Skeletal muscle cell (primary cell): ENCODE measurements around the gene BLOC1S1.
"Not testable (repeated sequence)": the region's sequence is repeated elsewhere in the genome, so short reads cannot be mapped to it uniquely, and the experiment has no call there.

Experiments used
- DNase-seq: peaks from one replicate; pipeline ENCODE4 v3.0.0-alpha.2; 2010; ENCODE audit warnings: low read depth
- H3K4me3 ChIP-seq: 2 replicates; pipeline ENCODE4 v1.5.1; 2011; ENCODE audit warnings: low read depth, mild to moderate bottlenecking, control low read depth, low read length, moderate library complexity

The BLOC1S1 gene

GRCh38 chr12:55738123-55739024, 22.5 kb downstream of the BLOC1S1 start:
- H3K4me3 ChIP-seq = peak overlapping the region; percentile 85
- no peak for DNase-seq

DNA sequence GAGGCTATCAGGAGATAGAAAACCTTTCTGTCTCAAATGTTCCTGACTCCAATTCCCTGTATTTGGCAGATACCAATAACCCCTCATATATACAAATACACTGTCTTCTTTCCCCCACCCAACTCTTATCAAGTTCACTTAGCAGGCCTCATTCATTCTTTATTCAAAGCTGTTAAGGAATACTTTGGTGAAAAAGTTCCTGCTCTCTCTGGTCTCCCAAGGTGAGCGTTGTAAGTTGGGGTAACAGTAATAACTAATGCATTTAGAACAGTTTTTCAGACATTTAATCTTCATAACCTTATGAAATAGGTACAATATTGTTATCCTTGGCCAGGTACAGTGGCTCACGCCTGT, 23.2 kb downstream of the BLOC1S1 start:
- H3K4me3 ChIP-seq = peak overlapping the region; percentile 85
- no peak for DNase-seq

GRCh38 chr12:55741931-55742680, 26.3 kb downstream of the BLOC1S1 start:
- H3K4me3 ChIP-seq = peak overlapping the region; percentile 47

DNA sequence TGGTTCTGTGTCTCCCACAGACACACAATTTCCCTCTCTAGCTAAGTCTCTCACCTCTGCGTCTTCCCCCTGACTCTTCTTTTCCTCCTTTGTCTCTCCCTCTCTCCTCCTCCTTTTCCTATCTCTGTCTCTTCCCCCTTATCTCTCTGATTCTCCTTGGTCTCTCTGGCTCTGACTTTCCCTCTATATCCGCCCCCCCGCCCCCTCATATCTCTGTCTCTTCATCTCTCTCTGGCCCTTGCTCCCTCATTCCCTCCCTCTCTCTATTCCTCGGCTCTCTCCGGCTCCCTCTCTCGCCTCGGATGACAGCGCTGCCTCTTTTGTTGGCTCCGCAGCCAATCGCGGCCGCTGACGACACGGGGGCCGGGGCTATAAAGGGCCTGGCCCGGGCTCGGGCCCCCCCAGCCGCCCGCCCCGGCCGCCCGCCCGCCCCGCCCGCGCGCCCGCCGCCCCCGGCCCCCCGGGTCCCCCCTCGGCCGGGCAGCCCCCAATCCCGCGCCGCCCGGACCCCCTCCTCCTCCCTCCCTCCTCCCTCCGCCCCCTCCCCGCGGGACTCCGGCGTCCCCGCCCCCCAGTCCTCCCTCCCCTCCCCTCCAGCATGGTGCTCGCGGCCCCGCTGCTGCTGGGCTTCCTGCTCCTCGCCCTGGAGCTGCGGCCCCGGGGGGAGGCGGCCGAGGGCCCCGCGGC, 27.0 kb downstream of the BLOC1S1 start, which contains the start of gene GDF11:
Gene GDF11, plus strand, starts transcription at position 404 of the 687 bp plus-strand sequence. Its CDS starts 195 bp downstream, at position 599.
- DNase-seq = no peak
- H3K4me3 ChIP-seq = peak within 1 kb of the TSS; percentile 73

More at GRCh38 chr12:55741931-55742680, 26.3 kb downstream of the BLOC1S1 start:
- DNase-seq = no peak

GRCh38 chr12:55743406-55744339, 27.8 kb downstream of the BLOC1S1 start:
- peak overlapping the region; percentile 73 for H3K4me3 ChIP-seq
- DNase-seq = no peak

GRCh38 chr12:55744340-55745030, 28.6 kb downstream of the BLOC1S1 start:
- DNase-seq = no peak
- peak overlapping the region; percentile 73 for H3K4me3 ChIP-seq

DNA sequence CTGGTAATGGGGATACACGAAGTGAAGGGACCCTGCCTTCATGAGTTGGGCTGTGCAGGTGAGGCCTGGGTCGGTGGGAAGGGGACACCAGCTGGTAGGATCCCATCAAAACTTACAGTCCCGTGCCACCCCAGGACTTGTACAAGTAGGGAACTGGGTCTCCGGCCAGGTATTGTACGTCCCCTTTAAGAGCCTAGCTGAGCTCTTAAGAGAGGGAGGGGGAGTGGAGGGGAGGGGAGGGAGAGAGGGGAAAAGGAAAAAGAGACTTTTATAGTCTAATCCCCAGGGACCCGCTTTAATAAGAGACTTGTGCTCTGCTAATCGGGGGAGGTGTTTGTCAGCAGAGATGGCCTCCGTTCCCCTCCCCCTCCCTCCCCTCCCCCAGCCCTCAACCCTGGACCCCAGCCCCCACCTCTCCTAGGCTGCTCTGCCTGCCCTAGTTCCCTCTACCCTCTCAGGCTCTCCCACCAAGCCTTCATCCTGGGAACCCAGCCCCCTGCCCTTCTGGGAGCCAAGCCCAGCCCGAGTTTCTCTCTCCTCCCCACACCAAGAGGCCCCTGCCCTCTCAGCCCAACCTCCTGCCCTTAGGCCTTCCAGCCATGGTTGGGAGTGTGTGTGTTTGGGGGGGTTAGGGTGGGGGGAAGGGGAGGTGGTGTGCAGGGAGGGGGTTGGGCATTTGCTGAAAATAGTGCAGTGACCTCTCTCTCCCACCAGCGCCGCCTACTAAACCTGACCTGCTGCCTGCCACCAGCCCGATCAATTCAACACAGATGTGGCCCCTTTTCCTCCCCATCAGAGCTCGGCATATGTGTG, 29.7 kb downstream of the BLOC1S1 start:
- H3K4me3 ChIP-seq = peak overlapping the region; percentile 73
- no peak for DNase-seq

DNA sequence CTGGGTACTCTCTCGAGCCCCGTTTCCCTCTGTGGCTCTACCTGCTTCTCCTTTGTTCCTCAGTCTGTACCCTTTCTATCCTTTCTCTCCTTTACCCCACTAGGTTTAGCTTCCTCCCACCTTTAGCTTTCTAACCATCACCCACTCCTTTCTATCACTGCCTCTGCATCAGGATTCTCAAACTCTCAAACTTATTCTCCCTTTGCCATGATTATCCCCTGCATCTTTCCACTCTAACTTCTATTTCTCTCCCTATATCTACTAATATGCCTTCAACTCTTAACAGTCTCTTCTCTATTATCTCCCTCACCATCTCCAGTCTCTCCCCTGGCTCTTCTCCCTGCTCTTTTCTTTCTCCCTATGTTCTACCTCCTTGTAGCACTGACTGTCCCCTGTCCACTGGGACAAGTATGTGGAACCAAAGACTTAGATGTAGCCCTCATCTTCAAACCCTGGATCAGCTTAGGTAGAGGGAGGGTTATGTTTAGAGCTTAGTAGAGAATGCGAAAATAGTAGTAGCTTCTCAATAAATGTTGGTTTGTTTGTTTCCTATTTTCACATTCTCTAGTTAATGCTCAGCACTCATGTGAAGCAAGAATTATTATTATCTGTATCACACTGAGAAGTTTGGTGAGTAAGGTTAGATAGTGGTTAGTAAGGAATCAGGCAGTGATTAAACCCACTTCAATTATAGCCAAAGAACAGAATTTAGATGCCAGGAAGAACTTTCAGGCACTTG, 30.5 kb downstream of the BLOC1S1 start:
- no peak overlapping the region for H3K4me3 ChIP-seq
- DNase-seq = no peak

GRCh38 chr12:55746913-55747231, 31.0 kb downstream of the BLOC1S1 start:
- no peak for DNase-seq

DNA sequence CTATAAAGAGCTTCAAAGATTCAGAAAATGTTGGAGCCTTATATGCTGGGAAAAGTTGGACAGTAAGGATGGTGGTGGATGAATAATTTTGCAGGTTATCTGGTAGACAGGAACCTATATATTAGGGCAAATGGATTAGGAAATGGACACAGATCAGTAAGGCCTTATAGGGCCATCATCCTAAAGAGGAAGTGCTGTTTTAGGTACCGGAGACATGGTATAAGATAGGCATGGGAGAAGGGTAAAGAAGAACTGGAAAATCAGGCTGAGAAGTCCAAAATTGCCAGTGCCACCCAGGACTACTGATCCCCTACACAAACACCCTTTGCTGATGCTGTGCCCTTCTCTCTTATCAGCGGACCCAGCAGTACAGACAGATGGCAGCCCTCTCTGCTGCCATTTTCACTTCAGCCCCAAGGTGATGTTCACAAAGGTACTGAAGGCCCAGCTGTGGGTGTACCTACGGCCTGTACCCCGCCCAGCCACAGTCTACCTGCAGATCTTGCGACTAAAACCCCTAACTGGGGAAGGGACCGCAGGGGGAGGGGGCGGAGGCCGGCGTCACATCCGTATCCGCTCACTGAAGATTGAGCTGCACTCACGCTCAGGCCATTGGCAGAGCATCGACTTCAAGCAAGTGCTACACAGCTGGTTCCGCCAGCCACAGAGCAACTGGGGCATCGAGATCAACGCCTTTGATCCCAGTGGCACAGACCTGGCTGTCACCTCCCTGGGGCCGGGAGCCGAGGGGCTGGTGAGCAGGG, 32.6 kb downstream of the BLOC1S1 start:
- DNase-seq = no peak
- H3K4me3 ChIP-seq = no peak overlapping the region

More at GRCh38 chr12:55746913-55747231, 31.0 kb downstream of the BLOC1S1 start:
- no peak overlapping the region for H3K4me3 ChIP-seq

- no peak for DNase-seq
- H3K4me3 ChIP-seq = no peak overlapping the region
Observed at GRCh38 chr12:55755246-55755645, 39.4 kb downstream of the BLOC1S1 start.

DNA sequence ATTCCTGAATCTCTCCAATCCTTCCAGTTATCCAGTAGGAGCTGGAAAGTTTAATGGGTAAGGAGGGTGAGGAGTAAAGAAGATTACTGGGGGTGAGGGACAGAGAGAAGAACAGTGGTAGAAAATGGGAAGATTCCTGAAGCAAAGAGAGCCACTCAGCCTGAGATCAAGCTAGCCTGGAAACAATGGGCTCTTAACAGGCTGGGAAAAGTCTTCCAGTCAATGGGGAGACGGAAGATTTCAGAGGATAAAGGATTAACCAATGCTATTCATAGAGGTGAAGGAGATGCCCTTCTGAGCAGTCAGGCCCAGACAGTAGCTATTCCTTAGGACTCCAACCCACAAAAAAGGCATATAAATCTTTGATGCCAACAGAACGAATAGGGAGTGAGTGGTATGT, 41.9 kb downstream of the BLOC1S1 start:
- H3K4me3 ChIP-seq = no peak overlapping the region
- DNase-seq = no peak

DNA sequence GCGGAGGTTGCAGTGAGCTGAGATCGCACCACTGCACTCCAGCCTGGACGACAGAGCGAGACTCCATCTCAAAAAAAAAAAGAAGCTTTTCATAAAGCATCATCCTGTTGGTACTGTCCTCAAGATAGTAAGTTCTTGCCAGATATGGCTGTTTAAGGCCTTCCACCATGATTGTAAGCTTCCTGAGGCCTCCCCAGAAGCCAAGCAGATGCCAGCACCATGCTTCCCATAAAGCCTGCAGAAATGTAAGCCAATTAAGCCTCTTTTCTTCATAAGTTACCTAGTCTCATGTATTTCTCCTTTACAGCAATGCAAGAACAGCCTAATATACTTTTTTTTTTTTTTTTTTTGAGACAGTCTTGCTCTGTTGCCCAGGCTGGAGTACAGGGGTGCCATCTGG, 42.7 kb downstream of the BLOC1S1 start:
- H3K4me3 ChIP-seq, DNase-seq: not testable (repeated sequence)

- DNase-seq = no peak
- H3K4me3 ChIP-seq = no peak overlapping the region
Observed at GRCh38 chr12:55760663-55761062, 44.8 kb downstream of the BLOC1S1 start.

DNA sequence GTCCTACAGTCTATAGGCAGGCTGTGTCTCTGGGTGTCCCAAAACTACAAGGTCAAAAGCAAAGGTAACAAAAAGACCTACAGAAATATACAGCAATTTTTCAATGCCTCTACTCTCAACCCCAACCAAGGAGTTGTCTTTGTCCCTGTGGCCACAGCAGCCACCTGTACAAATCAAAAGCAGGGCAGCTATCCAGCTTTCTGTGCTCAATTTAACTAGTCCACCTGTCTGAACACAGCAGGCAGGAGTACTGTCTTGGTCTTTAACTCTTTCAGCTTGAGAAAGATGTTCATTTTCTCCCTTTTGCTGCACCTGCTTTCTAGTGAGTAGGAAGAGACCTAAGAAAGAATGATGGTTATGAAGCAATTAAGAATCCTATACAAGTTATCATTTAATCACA, 46.8 kb downstream of the BLOC1S1 start:
- no peak overlapping the region for H3K4me3 ChIP-seq
- no peak for DNase-seq

- DNase-seq = no peak
- H3K4me3 ChIP-seq = no peak overlapping the region
Observed at GRCh38 chr12:55765736-55766290, 50.0 kb downstream of the BLOC1S1 start.
